HepG2 (cell line): Measurements from ENCODE around the gene TNNI3K.

Source experiments
- ARHGAP35 ChIP-seq: sonication (generic); formaldehyde crosslinking; IDR thresholded peaks from 2 replicates; pipeline ENCODE4 v1.9.0; 2022; ENCODE audit warnings: mild to moderate bottlenecking, inconsistent platforms, moderate library complexity, missing genetic modification reagents, borderline replicate concordance
- MAZ ChIP-seq, 2 experiments: sonication (generic) in 1 of 2; formaldehyde crosslinking in 1 of 2; IDR thresholded peaks; 2 replicates each; pipeline versions ENCODE4 v1.5.0 to v1.6.1; 2012 to 2020; ENCODE audit warnings: low read depth in 2 of 2, mild to moderate bottlenecking in 2 of 2, borderline replicate concordance in 1 of 2, improper control_type of control experiment in 1 of 2, low read length in 1 of 2, missing genetic modification reagents in 1 of 2, moderate library complexity in 1 of 2
- NBN ChIP-seq: fragments of 450-650 bp; conservative IDR thresholded peaks from 2 replicates; pipeline ENCODE4 v1.6.1; 2017
- NONO ChIP-seq, 2 experiments: fragments of 450-650 bp in 1 of 2; sonication (generic) in 1 of 2; formaldehyde crosslinking in 1 of 2; IDR thresholded peaks in 1 of 2; conservative IDR thresholded peaks in 1 of 2; 2 replicates each; pipeline versions ENCODE4 v1.6.1 to v1.8.0; 2017 to 2022; ENCODE audit warnings: mild to moderate bottlenecking in 1 of 2, missing genetic modification reagents in 1 of 2, moderate library complexity in 1 of 2
- PHF5A ChIP-seq: IDR thresholded peaks from one replicate; pipeline ENCODE4 v1.6.1; 2018; ENCODE audit warnings: low read depth, missing genetic modification reagents; ENCODE audit not compliant: unreplicated experiment
- TGIF2 ChIP-seq: IDR thresholded peaks from 2 replicates; pipeline ENCODE4 v1.6.1; 2016; ENCODE audit warnings: control low read depth, missing compliant biosample characterization
- ZBTB3 ChIP-seq: sonication (generic); formaldehyde crosslinking; IDR thresholded peaks from 2 replicates; pipeline ENCODE4 v1.4.0; 2020; ENCODE audit warnings: low read depth, mild to moderate bottlenecking, moderate library complexity, missing genetic modification reagents, borderline replicate concordance

DNA sequence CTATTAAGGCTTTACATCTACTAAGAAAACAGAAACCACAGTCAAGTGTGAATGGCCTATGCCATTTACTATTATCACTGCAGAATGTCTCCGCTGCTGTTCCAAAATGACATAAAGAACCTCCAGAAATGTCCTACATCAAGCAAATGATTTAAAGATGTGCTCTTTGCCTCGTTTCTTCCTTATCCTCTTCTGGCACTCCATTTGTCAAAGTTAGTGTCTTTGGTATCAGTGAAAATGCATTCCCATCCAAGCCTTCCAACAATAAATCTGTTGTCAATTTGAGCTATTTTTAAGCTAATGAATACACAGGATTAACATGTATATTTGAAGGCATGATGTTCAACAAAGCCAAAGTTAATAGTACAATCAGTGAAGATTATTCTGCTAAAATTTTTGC is 171.6 kb downstream of the TNNI3K start:
- TF ChIP-seq NBN (no peak), PHF5A (CRISPR knock-in tag) (no peak), MAZ (IDR thresholded peaks at IDR 0.05; ENCODE audit: borderline replicate concordance, low read depth, low read length) (no peak), MAZ (CRISPR knock-in tag; IDR thresholded peaks at IDR 0.05; ENCODE audit: low read depth) (no peak), NONO (IDR thresholded peaks at IDR 0.05) (no peak), NONO (CRISPR knock-in tag; conservative IDR thresholded peaks at IDR 0.05) (no peak), ZBTB3 (no peak), ARHGAP35 (CRISPR knock-in tag) (no peak), TGIF2 (CRISPR knock-in tag) (no peak)
